Colonic mucosa (tissue), 4 donors: ENCODE measurements around the gene SEC62. TPM values are rescaled to one million over a fixed set of nuclear protein-coding genes. Genes with fewer than 3 reads are reported as not detected.

Experiments
- DNase-seq: peaks from one replicate; pipeline ENCODE4 v3.0.0-alpha.2; 2020
- H3K27ac ChIP-seq: fragments of 200-600 bp; one replicate; pipeline ENCODE4 v1.8.0; 2021
- H3K27me3 ChIP-seq: fragments of 200-600 bp; one replicate; pipeline ENCODE4 v1.8.0; 2021
- H3K36me3 ChIP-seq: fragments of 200-600 bp; one replicate; pipeline ENCODE4 v1.8.0; 2021
- H3K4me1 ChIP-seq: fragments of 200-600 bp; one replicate; pipeline ENCODE4 v1.8.0; 2021; ENCODE audit warnings: mild to moderate bottlenecking
- H3K4me3 ChIP-seq: fragments of 200-600 bp; one replicate; pipeline ENCODE4 v1.8.0; 2021
- H3K9ac ChIP-seq, 2 donors: one replicate each; pipeline ENCODE4 v1.7.0; 2013; ENCODE audit warnings: control low read depth in 2 of 2, low read depth in 2 of 2, low read length in 2 of 2
- H3K9me3 ChIP-seq: fragments of 200-600 bp; one replicate; pipeline ENCODE4 v1.8.0; 2021
- CTCF ChIP-seq: fragments of 200-600 bp; IDR thresholded peaks from one replicate; pipeline ENCODE4 v1.8.0; 2022; ENCODE audit warnings: antibody characterized with exemption, mild to moderate bottlenecking
- intact Hi-C: fragments of 100-400 bp; cut with DNase I; formaldehyde crosslinking; loops from one replicate; pipeline ENCODE4 v1.14.1; 2022
- total RNA-seq, 2 donors: library from RNA; stranded (reverse); fragmentation: NEBNext Ultra II Directional in 1 of 2; extraction: Animal tissue kit (Norgen Biotek cat#: 25700) in 1 of 2; gene quantifications; one replicate each; pipeline ENCODE4 v1.2.1, GENCODE V29; 2021
- donor health status: healthy.
- donor health status: DM: no; HTN: no; CAD: no.
- donor health status: DM: no; HTN: no; CAD: no.

Gene SEC62
- total RNA-seq, 2 donors from 2014 or later = 70.0 to 98.3 TPM

- H3K27me3 ChIP-seq = no peaks in the 10 kb centered on the region
- no peaks in the 10 kb centered on the region for H3K4me1 ChIP-seq
- no peak for TF ChIP-seq CTCF
- no peak overlapping the region for H3K4me3 ChIP-seq
- no peaks in the 10 kb centered on the region for H3K9me3 ChIP-seq
- intact Hi-C loops = no loop called here
- no peak overlapping the region for H3K27ac ChIP-seq
- H3K9ac ChIP-seq = no peak overlapping the region
- H3K36me3 ChIP-seq = no peaks in the 10 kb centered on the region
- DNase-seq = no peak
Measured at GRCh38 chr3:169931747-169932520, 34.7 kb upstream of the SEC62 start.

GRCh38 chr3:169939320-169939719 is 27.3 kb upstream of the SEC62 start:
- H3K9me3 ChIP-seq = no peaks in the 10 kb centered on the region
- H3K27me3 ChIP-seq = no peaks in the 10 kb centered on the region
- no peak overlapping the region for H3K27ac ChIP-seq
- no peak overlapping the region for H3K9ac ChIP-seq
- no peaks in the 10 kb centered on the region for H3K36me3 ChIP-seq
- no peak for TF ChIP-seq CTCF
- intact Hi-C loops = no loop called here
- no peaks in the 10 kb centered on the region for H3K4me1 ChIP-seq
- H3K4me3 ChIP-seq = no peak overlapping the region
- DNase-seq = no peak

- no peak for TF ChIP-seq CTCF
- Histone ChIP-seq H3K9ac (no peak overlapping the region), H3K9me3 (no peaks in the 10 kb centered on the region), H3K4me3 (no peak overlapping the region), H3K4me1 (no peaks in the 10 kb centered on the region), H3K36me3 (no peaks in the 10 kb centered on the region), H3K27ac (no peak overlapping the region), H3K27me3 (no peaks in the 10 kb centered on the region)
- intact Hi-C loops = no loop called here
- no peak for DNase-seq
Measured at GRCh38 chr3:169939751-169940150, 26.9 kb upstream of the SEC62 start.

GRCh38 chr3:169940470-169941181 is 26.0 kb upstream of the SEC62 start:
- Histone ChIP-seq H3K27me3 (no peaks in the 10 kb centered on the region), H3K27ac (no peak overlapping the region), H3K4me1 (no peaks in the 10 kb centered on the region), H3K9ac (no peak overlapping the region), H3K36me3 (no peaks in the 10 kb centered on the region), H3K4me3 (no peak overlapping the region), H3K9me3 (no peaks in the 10 kb centered on the region)
- intact Hi-C loops = no loop called here
- no peak for DNase-seq
- TF ChIP-seq CTCF = no peak

GRCh38 chr3:169945313-169945712 is 21.3 kb upstream of the SEC62 start:
- H3K9me3 ChIP-seq = no peaks in the 10 kb centered on the region
- H3K4me3 ChIP-seq = no peak overlapping the region
- H3K4me1 ChIP-seq = no peaks in the 10 kb centered on the region
- no peaks in the 10 kb centered on the region for H3K27me3 ChIP-seq
- peak; percentile 27 for DNase-seq
- H3K9ac ChIP-seq = no peak overlapping the region
- TF ChIP-seq CTCF = no peak
- intact Hi-C loops = no loop called here
- H3K36me3 ChIP-seq = no peaks in the 10 kb centered on the region
- H3K27ac ChIP-seq = no peak overlapping the region
